Sciatic nerve (tissue), 2 donors: Measurements from ENCODE around the gene CASZ1. TPM values are rescaled to one million over a fixed set of nuclear protein-coding genes. Genes with fewer than 3 reads are reported as not detected.

Experiments used
- ATAC-seq: fragments of 200-7000 bp; cut with Tn5 transposase; one replicate; pipeline ENCODE4 v1.9.1; 2020; ENCODE audit warnings: mild to moderate bottlenecking, moderate library complexity
- DNase-seq: peaks from one replicate; pipeline ENCODE4 v3.0.0-alpha.2; 2020; ENCODE audit warnings: low spot score
- intact Hi-C: fragments of 100-400 bp; cut with DNase I; formaldehyde crosslinking; loops from one replicate; pipeline ENCODE4 v1.14.2; 2022
- total RNA-seq: library from RNA; stranded (reverse); fragmentation: NEBNext Ultra II Directional; extraction: Animal tissue kit (Norgen Biotek cat#: 25700); gene quantifications from one replicate; pipeline ENCODE4 v1.2.1, GENCODE V29; 2021
- donor health status: DM: no; HTN: no; CAD: no.
- donor health status: DM: no; HTN: no; CAD: no.

CASZ1 gene
- total RNA-seq, 1 donor from 2014 or later, result 8.5 TPM

- intact Hi-C loops, result no loop called here
- no peak for ATAC-seq
- DNase-seq, result no peak
Measured at GRCh38 chr1:10614377-10615225, 181.8 kb downstream of the CASZ1 start.

GRCh38 chr1:10613861-10614260 is 182.6 kb downstream of the CASZ1 start:
- ATAC-seq, result no peak
- no peak for DNase-seq
- intact Hi-C loops, result no loop called here

- DNase-seq, result no peak
- intact Hi-C loops, result no loop called here
- ATAC-seq, result no peak
Measured at GRCh38 chr1:10613340-10613739, 183.1 kb downstream of the CASZ1 start.

GRCh38 chr1:10612436-10613160 is 183.8 kb downstream of the CASZ1 start:
- intact Hi-C loops, result no loop called here
- DNase-seq, result no peak
- no peak for ATAC-seq

- intact Hi-C loops, result no loop called here
- ATAC-seq (no peak), DNase-seq (no peak)
Measured at GRCh38 chr1:10610901-10611600, 185.4 kb downstream of the CASZ1 start.

GRCh38 chr1:10608690-10609089 is 187.8 kb downstream of the CASZ1 start:
- DNase-seq (no peak), ATAC-seq (no peak)
- intact Hi-C loops, result no loop called here

GRCh38 chr1:10607228-10607627 is 189.2 kb downstream of the CASZ1 start:
- intact Hi-C loops, result no loop called here
- ATAC-seq, result no peak
- no peak for DNase-seq

- ATAC-seq (no peak), DNase-seq (no peak)
- intact Hi-C loops, result no loop called here
Measured at GRCh38 chr1:10606064-10606463, 190.4 kb downstream of the CASZ1 start.

GRCh38 chr1:10604966-10605365 is 191.5 kb downstream of the CASZ1 start:
- intact Hi-C loops, result no loop called here
- DNase-seq (no peak), ATAC-seq (no peak)

GRCh38 chr1:10602936-10603335 is 193.5 kb downstream of the CASZ1 start:
- DNase-seq (no peak), ATAC-seq (no peak)
- intact Hi-C loops, result no loop called here

- intact Hi-C loops, result no loop called here
- no peak for ATAC-seq
- no peak for DNase-seq
Measured at GRCh38 chr1:10601342-10602070, 194.9 kb downstream of the CASZ1 start.

GRCh38 chr1:10599194-10599861 is 197.1 kb downstream of the CASZ1 start:
- ATAC-seq, result no peak
- no peak for DNase-seq
- intact Hi-C loops, result no loop called here

- ATAC-seq (peak; percentile 24), DNase-seq (no peak)
- intact Hi-C loops, result no loop called here
Measured at GRCh38 chr1:10598389-10598702, 198.1 kb downstream of the CASZ1 start.

GRCh38 chr1:10597492-10598388 is 198.7 kb downstream of the CASZ1 start:
- ATAC-seq (peak; percentile 36), DNase-seq (no peak)
- intact Hi-C loops, result no loop called here

- intact Hi-C loops, result no loop called here
- DNase-seq (no peak), ATAC-seq (no peak)
Measured at GRCh38 chr1:10596780-10597179, 199.7 kb downstream of the CASZ1 start.

GRCh38 chr1:10594595-10595223 is 201.7 kb downstream of the CASZ1 start:
- DNase-seq (no peak), ATAC-seq (no peak)
- intact Hi-C loops, result no loop called here

- intact Hi-C loops, result no loop called here
- ATAC-seq, result no peak
- DNase-seq, result no peak
Measured at GRCh38 chr1:10593750-10594149, 202.7 kb downstream of the CASZ1 start.
